NCI-H69 (cell line): ENCODE data around the gene GNG12.

ENCODE experiments used
- DNase-seq: peaks from one replicate; lab custom pipeline; 2025; lab: John Stamatoyannopoulos, UW

The GNG12 gene

GRCh38 chr1:67832737-67833601, at the start of gene GNG12:
Gene GNG12 (minus strand): TSS chr1:67833467. CDS start chr1:67707686, 125,781 bp downstream.
- peak; percentile 82 for DNase-seq

- DNase-seq = no peak
Observed at GRCh38 chr1:67882196-67882958, 49.1 kb upstream of the GNG12 start.

- peak; percentile 94 for DNase-seq
Observed at GRCh38 chr1:67880056-67880601, 46.9 kb upstream of the GNG12 start.

GRCh38 chr1:67879485-67879884, 46.2 kb upstream of the GNG12 start:
- no peak for DNase-seq

- DNase-seq = no peak
Observed at GRCh38 chr1:67874501-67875111, 41.3 kb upstream of the GNG12 start.

- DNase-seq = peak; percentile 34
Observed at GRCh38 chr1:67869233-67869632, 36.0 kb upstream of the GNG12 start.

- DNase-seq = peak; percentile 66
Observed at GRCh38 chr1:67863637-67864036, 30.4 kb upstream of the GNG12 start.

- no peak for DNase-seq
Observed at GRCh38 chr1:67862685-67863084, 29.4 kb upstream of the GNG12 start.

GRCh38 chr1:67861856-67862516, 28.7 kb upstream of the GNG12 start:
- DNase-seq = peak; percentile 8

- DNase-seq = no peak
Observed at GRCh38 chr1:67860776-67861175, 27.5 kb upstream of the GNG12 start.

GRCh38 chr1:67856921-67857320, 23.7 kb upstream of the GNG12 start:
- DNase-seq = no peak

- DNase-seq = peak; percentile 36
Observed at GRCh38 chr1:67855961-67856360, 22.7 kb upstream of the GNG12 start.

- no peak for DNase-seq
Observed at GRCh38 chr1:67855444-67855843, 22.2 kb upstream of the GNG12 start.

- DNase-seq = peak; percentile 90
Observed at GRCh38 chr1:67853704-67854103, 20.4 kb upstream of the GNG12 start.

- no peak for DNase-seq
Observed at GRCh38 chr1:67851800-67852199, 18.5 kb upstream of the GNG12 start.

- peak; percentile 85 for DNase-seq
Observed at GRCh38 chr1:67850611-67851075, 17.4 kb upstream of the GNG12 start.

- peak; percentile 64 for DNase-seq
Observed at GRCh38 chr1:67850151-67850551, 16.9 kb upstream of the GNG12 start.

- DNase-seq = no peak
Observed at GRCh38 chr1:67847466-67847865, 14.2 kb upstream of the GNG12 start.

- DNase-seq = no peak
Observed at GRCh38 chr1:67846538-67846937, 13.3 kb upstream of the GNG12 start.

- no peak for DNase-seq
Observed at GRCh38 chr1:67844988-67845387, 11.7 kb upstream of the GNG12 start.

- DNase-seq = no peak
Observed at GRCh38 chr1:67843746-67844145, 10.5 kb upstream of the GNG12 start.

- DNase-seq = no peak
Observed at GRCh38 chr1:67843331-67843730, 10.1 kb upstream of the GNG12 start.
